A549 (cell line): ENCODE results near the gene TRIAP1. TPM values are rescaled to one million over a fixed set of nuclear protein-coding genes. Genes with fewer than 3 reads are reported as not detected.

Experiments used
- ATAC-seq, 2 experiments: fragments of 200-7000 bp in 1 of 2; fragments of >200 bp in 1 of 2; cut with Nextera tagmentation in 1 of 2; cut with Tn5 transposase in 1 of 2; 3 replicates each; pipeline versions ENCODE4 v1.8.0 to v1.9.1; 2018 to 2020; ENCODE audit warnings: mild to moderate bottlenecking in 1 of 2, moderate library complexity in 1 of 2
- CTCF ChIA-PET: fragments of 300-600 bp; sonication (Branson Sonifier 250); formaldehyde crosslinking; extraction: SDS; loops from one replicate; lab custom pipeline; 2021; ENCODE audit warnings: antibody characterized with exemption, inconsistent platforms; lab: Yijun Ruan, JAX
- POLR2A ChIA-PET: fragments of 350-600 bp; formaldehyde crosslinking; extraction: SDS; loops from one replicate; lab custom pipeline; 2021; ENCODE audit warnings: antibody characterized with exemption, inconsistent platforms; lab: Yijun Ruan, JAX
- DNase-seq, 2 experiments: peaks; one replicate each; pipeline versions ENCODE4 v3.0.0 to v3.0.0-alpha.2; 2011 to 2016; ENCODE audit warnings: low read depth in 1 of 2, low spot score in 1 of 2
- FAIRE-seq: peaks from 2 replicates; lab custom pipeline; 2011; peaks lifted over from hg19 to GRCh38; lab: Jason Lieb, UNC
- H3K27ac ChIP-seq, 2 experiments: fragments of >200 bp; sonication (Bioruptor Twin); formaldehyde crosslinking; 3 replicates each; pipeline ENCODE4 v1.5.1; 2016 to 2017
- H3K4me1 ChIP-seq: fragments of >200 bp; sonication (Bioruptor Twin); formaldehyde crosslinking; 3 replicates; pipeline ENCODE4 v1.6.1; 2016
- H3K4me2 ChIP-seq: fragments of >200 bp; sonication (Bioruptor Twin); formaldehyde crosslinking; 3 replicates; pipeline ENCODE4 v1.6.1; 2016
- H3K4me3 ChIP-seq: fragments of >200 bp; sonication (Bioruptor Twin); formaldehyde crosslinking; 3 replicates; pipeline ENCODE4 v1.5.1; 2016
- H3K9me3 ChIP-seq: fragments of >200 bp; sonication (Bioruptor Twin); formaldehyde crosslinking; 3 replicates; pipeline ENCODE4 v1.6.1; 2016
- CBX2 ChIP-seq: fragments of 200-600 bp; sonication (generic); IDR thresholded peaks from 2 replicates; pipeline ENCODE4 v1.6.1; 2016; ENCODE audit warnings: low read depth, mild to moderate bottlenecking, borderline replicate concordance
- CHD4 ChIP-seq: fragments of 200-600 bp; sonication (generic); IDR thresholded peaks from 2 replicates; pipeline ENCODE4 v1.6.1; 2016; ENCODE audit warnings: antibody characterized with exemption, mild to moderate bottlenecking, borderline replicate concordance
- FOSB ChIP-seq: fragments of 250-450 bp; sonication (Bioruptor Pico); IDR thresholded peaks from 2 replicates; pipeline ENCODE4 v1.5.0; 2020; ENCODE audit warnings: mild to moderate bottlenecking, moderate library complexity
- GATA3 ChIP-seq: IDR thresholded peaks from 2 replicates; pipeline ENCODE4 v1.6.1; 2012; ENCODE audit warnings: borderline replicate concordance
- HDAC2 ChIP-seq: fragments of 200-600 bp; sonication (generic); IDR thresholded peaks from 2 replicates; pipeline ENCODE4 v1.6.1; 2016
- HEYL ChIP-seq: fragments of 250-450 bp; sonication (Bioruptor Pico); IDR thresholded peaks from 2 replicates; pipeline ENCODE4 v1.8.0; 2021; ENCODE audit warnings: mild to moderate bottlenecking, moderate library complexity
- KDM1A ChIP-seq: fragments of 200-600 bp; sonication (generic); IDR thresholded peaks from 2 replicates; pipeline ENCODE4 v1.6.1; 2016; ENCODE audit warnings: low read depth, mild to moderate bottlenecking
- KDM5A ChIP-seq: fragments of 200-600 bp; sonication (generic); IDR thresholded peaks from 2 replicates; pipeline ENCODE4 v1.6.1; 2016; ENCODE audit warnings: antibody characterized with exemption, mild to moderate bottlenecking
- MAZ ChIP-seq: fragments of 150-350 bp; IDR thresholded peaks from 2 replicates; pipeline ENCODE4 v1.6.1; 2014; ENCODE audit warnings: antibody characterized with exemption, low read depth, low read length, borderline replicate concordance
- MYC ChIP-seq: IDR thresholded peaks from 2 replicates; pipeline ENCODE4 v1.6.1; 2012; ENCODE audit warnings: mild to moderate bottlenecking, inconsistent platforms, low read length, improper control_type of control experiment, borderline replicate concordance
- POLR2A ChIP-seq: IDR thresholded peaks from 2 replicates; pipeline ENCODE4 v1.6.1; 2012; ENCODE audit warnings: mild to moderate bottlenecking, low read length
- RARB ChIP-seq: fragments of 250-450 bp; sonication (Bioruptor Pico); IDR thresholded peaks from 2 replicates; pipeline ENCODE4 v1.8.0; 2021; ENCODE audit warnings: mild to moderate bottlenecking, moderate library complexity
- RCOR1 ChIP-seq: fragments of 150-350 bp; IDR thresholded peaks from 2 replicates; pipeline ENCODE4 v1.6.1; 2014; ENCODE audit warnings: antibody characterized with exemption, low read length, low read depth
- REST ChIP-seq: fragments of 200-600 bp; sonication (generic); IDR thresholded peaks from 2 replicates; pipeline ENCODE4 v1.6.1; 2016; ENCODE audit warnings: antibody characterized with exemption, mild to moderate bottlenecking, moderate library complexity
- RFX5 ChIP-seq: fragments of 450-650 bp; IDR thresholded peaks from 2 replicates; pipeline ENCODE4 v1.7.1; 2014; ENCODE audit warnings: antibody characterized with exemption, mild to moderate bottlenecking, moderate library complexity
- TFCP2L1 ChIP-seq: fragments of 250-450 bp; sonication (Bioruptor Pico); IDR thresholded peaks from 2 replicates; pipeline ENCODE4 v1.5.0; 2021; ENCODE audit warnings: mild to moderate bottlenecking
- USF2 ChIP-seq: fragments of 450-650 bp; IDR thresholded peaks from 2 replicates; pipeline ENCODE4 v1.6.1; 2014; ENCODE audit warnings: antibody characterized with exemption
- ZC3H11A ChIP-seq: fragments of 450-650 bp; IDR thresholded peaks from 2 replicates; pipeline ENCODE4 v1.6.1; 2014; ENCODE audit warnings: antibody characterized with exemption, mild to moderate bottlenecking
- WGBS: methylation state at CpG from one replicate; pipeline ENCODE4 v1.1.6; 2017; ENCODE audit errors: missing lambda C conversion rate; 5-methylcytosine and 5-hydroxymethylcytosine counted together
- polyA plus RNA-seq, 4 experiments: library from polyadenylated mRNA; depleted of rRNA in 3 of 4; stranded (reverse); fragments of >200 nt; fragmentation: RNase III in 1 of 4; extraction: RNeasy Plus Mini Kit Qiagen cat#74134 plus additional on column Dnase treatment in 1 of 4; gene quantifications; 2 replicates in 3 of 4; 3 replicates in 1 of 4; pipeline ENCODE4 v1.2.3, GENCODE V29; 2011 to 2017

The TRIAP1 gene
- polyA plus RNA-seq, 2 of the 4 experiments (the other 2 are of a cell fraction): 70.9 to 114 TPM

- no peak for FAIRE-seq
Observed at GRCh38 chr12:120402217-120402616, 44.0 kb downstream of the TRIAP1 start.

GRCh38 chr12:120399531-120399930 is 46.7 kb downstream of the TRIAP1 start:
- Histone ChIP-seq H3K4me1 (no peaks in the 10 kb centered on the region), H3K9me3 (no peaks in the 10 kb centered on the region), H3K4me3 (no peak overlapping the region), H3K4me2 (no peak overlapping the region), H3K27ac (no peak overlapping the region)
- WGBS: 54% methylated on average over 5 of the region's 5 CpGs
- no peak for TF ChIP-seq RFX5
- TF ChIP-seq CBX2: no peak
- TF ChIP-seq REST: no peak
- no peak for TF ChIP-seq FOSB (CRISPR knock-in tag)
- TF ChIP-seq CHD4: no peak
- TF ChIP-seq KDM5A: no peak
- no peak for TF ChIP-seq POLR2A
- no peak for TF ChIP-seq KDM1A
- CTCF ChIA-PET: interaction anchor here (1.0 to 2.3 kb wide), 4 partner anchors 9 to 75 kb away, joined by 3 to 6 read pairs (median 4); no protein-coding TSS in a partner anchor
- no peak for DNase-seq
- no peak for FAIRE-seq
- no peak for ATAC-seq
- POLR2A ChIA-PET: no interaction called here

More at GRCh38 chr12:120402217-120402616, 44.0 kb downstream of the TRIAP1 start:
- H3K9me3 ChIP-seq: no peaks in the 10 kb centered on the region
- no peak for DNase-seq
- TF ChIP-seq TFCP2L1 (CRISPR knock-in tag): no peak
- no peak for TF ChIP-seq ZC3H11A
- TF ChIP-seq CBX2: no peak
- TF ChIP-seq GATA3: no peak
- no peak for TF ChIP-seq MAZ
- no peak for TF ChIP-seq HDAC2
- TF ChIP-seq HEYL (CRISPR knock-in tag): no peak
- no peak for TF ChIP-seq REST
- TF ChIP-seq MYC: no peak
- TF ChIP-seq RCOR1: no peak
- TF ChIP-seq USF2: no peak
- TF ChIP-seq RARB (CRISPR knock-in tag): no peak
- TF ChIP-seq, all 56 proteins: peak for 0
- ChIA-PET POLR2A (no interaction called here), CTCF (interaction anchor here (1.8 kb wide), 1 partner anchor 28 kb away, joined by 5 read pairs; no protein-coding TSS in a partner anchor)
- H3K27ac ChIP-seq: no peak overlapping the region
- H3K4me3 ChIP-seq: no peak overlapping the region
- no peaks in the 10 kb centered on the region for H3K4me1 ChIP-seq
- WGBS: 48% methylated on average over 13 of the region's 13 CpGs
- no peak overlapping the region for H3K4me2 ChIP-seq
- ATAC-seq: peak in 1 of 2 experiments; percentile 48; a peak in 3 of 6 replicates
